WTC11 (cell line): ENCODE results near the gene DCTN5. TPM values are rescaled to one million over a fixed set of nuclear protein-coding genes. Genes with fewer than 3 reads are reported as not detected.

ENCODE experiments used
- ATAC-seq: fragments of 200-7000 bp; cut with Tn5 transposase; 2 replicates; pipeline ENCODE4 v1.10.0; 2021; ENCODE audit warnings: mild to moderate bottlenecking, moderate library complexity
- CTCF ChIA-PET: fragments of 300-600 bp; sonication (Branson Sonifier 250); formaldehyde crosslinking; loops from one replicate; lab custom pipeline; 2021; ENCODE audit warnings: antibody characterized with exemption; lab: Charles Lee
- POLR2A ChIA-PET: fragments of 350-600 bp; sonication (Branson Sonifier 250); formaldehyde crosslinking; loops from one replicate; lab custom pipeline; 2021; ENCODE audit warnings: antibody characterized with exemption; lab: Charles Lee
- DNase-seq: peaks from one replicate; pipeline ENCODE4 v3.0.0; 2021; ENCODE audit warnings: low spot score
- H3K27ac Mint-ChIP-seq: 2 replicates; pipeline ENCODE4 v1.8.0; 2021; ENCODE audit warnings: mixed read lengths
- H3K27me3 Mint-ChIP-seq: 2 replicates; pipeline ENCODE4 v1.8.0; 2021; ENCODE audit warnings: low read depth, mild to moderate bottlenecking, moderate library complexity, mixed read lengths
- H3K36me3 Mint-ChIP-seq: 2 replicates; pipeline ENCODE4 v1.8.0; 2021; ENCODE audit warnings: mixed read lengths
- H3K4me1 Mint-ChIP-seq: 2 replicates; pipeline ENCODE4 v1.8.0; 2022; ENCODE audit warnings: mixed read lengths
- H3K4me3 Mint-ChIP-seq: 2 replicates; pipeline ENCODE4 v1.8.0; 2021; ENCODE audit warnings: mild to moderate bottlenecking, moderate library complexity, mixed read lengths
- H3K9me3 Mint-ChIP-seq: 2 replicates; pipeline ENCODE4 v1.8.0; 2021; ENCODE audit warnings: mixed read lengths
- ATF1 ChIP-seq: sonication (generic); formaldehyde crosslinking; IDR thresholded peaks from 2 replicates; pipeline ENCODE4 v1.8.1; 2023; ENCODE audit warnings: mild to moderate bottlenecking, moderate library complexity, missing genetic modification reagents
- ATF6 ChIP-seq: sonication (generic); formaldehyde crosslinking; IDR thresholded peaks from 2 replicates; pipeline ENCODE4 v1.8.1; 2023; ENCODE audit warnings: mild to moderate bottlenecking, missing genetic modification reagents
- E2F5 ChIP-seq: sonication (generic); formaldehyde crosslinking; IDR thresholded peaks from 2 replicates; pipeline ENCODE4 v1.8.1; 2022; ENCODE audit warnings: mild to moderate bottlenecking, moderate library complexity, missing genetic modification reagents
- EMX1 ChIP-seq: fragments of 250-450 bp; sonication (Bioruptor Pico); IDR thresholded peaks from 2 replicates; pipeline ENCODE4 v1.8.0; 2021; ENCODE audit warnings: mild to moderate bottlenecking
- GRHL2 ChIP-seq: fragments of 250-450 bp; sonication (Bioruptor Pico); IDR thresholded peaks from 2 replicates; pipeline ENCODE4 v1.8.0; 2022; ENCODE audit warnings: mild to moderate bottlenecking, moderate library complexity; ENCODE audit not compliant: insufficient replicate concordance, severe bottlenecking
- GTF2I ChIP-seq: fragments of 250-450 bp; sonication (Bioruptor Pico); conservative IDR thresholded peaks from 2 replicates; pipeline ENCODE4 v1.4.0; 2021; ENCODE audit warnings: mild to moderate bottlenecking
- IRF1 ChIP-seq: sonication (generic); formaldehyde crosslinking; IDR thresholded peaks from 2 replicates; pipeline ENCODE4 v1.8.0; 2023; ENCODE audit warnings: missing genetic modification reagents
- KAT7 ChIP-seq: sonication (generic); formaldehyde crosslinking; IDR thresholded peaks from 2 replicates; pipeline ENCODE4 v1.8.1; 2023; ENCODE audit warnings: missing genetic modification reagents, mild to moderate bottlenecking, borderline replicate concordance
- MXD4 ChIP-seq: fragments of 250-450 bp; sonication (Bioruptor Pico); IDR thresholded peaks from 2 replicates; pipeline ENCODE4 v1.8.0; 2021; ENCODE audit warnings: mild to moderate bottlenecking, moderate library complexity, borderline replicate concordance
- PRRX2 ChIP-seq: fragments of 250-450 bp; sonication (Bioruptor Pico); IDR thresholded peaks from 2 replicates; pipeline ENCODE4 v1.8.0; 2021; ENCODE audit warnings: mild to moderate bottlenecking
- RORB ChIP-seq: fragments of 250-450 bp; sonication (Bioruptor Pico); IDR thresholded peaks from 2 replicates; pipeline ENCODE4 v1.9.0; 2021; ENCODE audit warnings: mild to moderate bottlenecking
- SMAD4 ChIP-seq: sonication (generic); formaldehyde crosslinking; IDR thresholded peaks from 2 replicates; pipeline ENCODE4 v1.8.0; 2022; ENCODE audit warnings: mild to moderate bottlenecking, missing genetic modification reagents
- STAT6 ChIP-seq: sonication (generic); formaldehyde crosslinking; conservative IDR thresholded peaks from 2 replicates; pipeline ENCODE4 v1.8.1; 2023; ENCODE audit warnings: mild to moderate bottlenecking, low read depth, missing genetic modification reagents, moderate library complexity
- TCF7 ChIP-seq: sonication (generic); formaldehyde crosslinking; IDR thresholded peaks from 2 replicates; pipeline ENCODE4 v1.8.0; 2022; ENCODE audit warnings: mild to moderate bottlenecking, low read depth, missing genetic modification reagents, moderate library complexity
- ZBTB43 ChIP-seq: sonication (generic); formaldehyde crosslinking; IDR thresholded peaks from 2 replicates; pipeline ENCODE4 v1.8.1; 2023; ENCODE audit warnings: mild to moderate bottlenecking, missing genetic modification reagents
- ZNF121 ChIP-seq: sonication (generic); formaldehyde crosslinking; IDR thresholded peaks from 2 replicates; pipeline ENCODE4 v1.8.0; 2023; ENCODE audit warnings: missing genetic modification reagents
- ZNF219 ChIP-seq: sonication (generic); formaldehyde crosslinking; IDR thresholded peaks from 2 replicates; pipeline ENCODE4 v1.8.0; 2023; ENCODE audit warnings: missing genetic modification reagents, mild to moderate bottlenecking, borderline replicate concordance
- ZNF396 ChIP-seq: fragments of 250-450 bp; sonication (Bioruptor Pico); IDR thresholded peaks from 2 replicates; pipeline ENCODE4 v1.8.0; 2021; ENCODE audit warnings: mild to moderate bottlenecking, moderate library complexity, borderline replicate concordance
- ZNF512 ChIP-seq: sonication (generic); formaldehyde crosslinking; IDR thresholded peaks from 2 replicates; pipeline ENCODE4 v1.8.1; 2022; ENCODE audit warnings: missing genetic modification reagents, borderline replicate concordance
- ZSCAN18 ChIP-seq: fragments of 250-450 bp; sonication (Bioruptor Pico); IDR thresholded peaks from 2 replicates; pipeline ENCODE4 v2.1.2; 2022; ENCODE audit warnings: mild to moderate bottlenecking, moderate library complexity
- total RNA-seq: library from RNA; stranded (reverse); gene quantifications from 3 replicates; pipeline ENCODE4 v1.2.3, GENCODE V29; 2021

DCTN5 gene
- total RNA-seq, 1 experiment from 2014 or later: 65.8 TPM

GRCh38 chr16:23663918-23664317, 22.7 kb downstream of the DCTN5 start:
- ChIA-PET CTCF (no interaction called here), POLR2A (no interaction called here)
- no peak overlapping the region for H3K4me3 Mint-ChIP-seq
- DNase-seq: no peak
- H3K27ac Mint-ChIP-seq: no peak overlapping the region
- H3K36me3 Mint-ChIP-seq: peaks cover 69% of the 10 kb centered on the region
- H3K9me3 Mint-ChIP-seq: no peaks in the 10 kb centered on the region
- H3K4me1 Mint-ChIP-seq: no peaks in the 10 kb centered on the region
- H3K27me3 Mint-ChIP-seq: no peaks in the 10 kb centered on the region
- ATAC-seq: no peak
- no peak for TF ChIP-seq ZSCAN18 (CRISPR knock-in tag)
- no peak for TF ChIP-seq GRHL2 (CRISPR knock-in tag)
- TF ChIP-seq ATF6 (CRISPR knock-in tag): no peak
- no peak for TF ChIP-seq RORB
- no peak for TF ChIP-seq ZNF396 (CRISPR knock-in tag)
- TF ChIP-seq TCF7 (CRISPR knock-in tag): no peak
- TF ChIP-seq PRRX2 (CRISPR knock-in tag): no peak
- no peak for TF ChIP-seq GTF2I (CRISPR knock-in tag)
- TF ChIP-seq STAT6 (CRISPR knock-in tag): no peak
- no peak for TF ChIP-seq E2F5 (CRISPR knock-in tag)
- TF ChIP-seq ZBTB43 (CRISPR knock-in tag): no peak
- no peak for TF ChIP-seq ZNF512
- no peak for TF ChIP-seq MXD4 (CRISPR knock-in tag)
- no peak for TF ChIP-seq ATF1
- TF ChIP-seq ZNF219 (CRISPR knock-in tag): no peak
- TF ChIP-seq KAT7 (CRISPR knock-in tag): no peak
- no peak for TF ChIP-seq EMX1
- TF ChIP-seq IRF1 (CRISPR knock-in tag): no peak
- no peak for TF ChIP-seq SMAD4 (CRISPR knock-in tag)
- no peak for TF ChIP-seq ZNF121 (CRISPR knock-in tag)
